SK-N-SH (cell line): ENCODE measurements around the gene SIPA1L2. TPM values are rescaled to one million over a fixed set of nuclear protein-coding genes. Genes with fewer than 3 reads are reported as not detected.

Source experiments
- CTCF ChIA-PET: fragments of 300-600, 350-600 bp; formaldehyde crosslinking; extraction: SDS; loops from one replicate; lab custom pipeline; 2021; lab: Yijun Ruan, JAX
- POLR2A ChIA-PET: fragments of 350-600 bp; sonication (Branson Sonifier 250); formaldehyde crosslinking; extraction: SDS; loops from one replicate; lab custom pipeline; 2020; ENCODE audit warnings: antibody characterized with exemption, inconsistent platforms; lab: Yijun Ruan, JAX
- DNase-seq: peaks from one replicate; pipeline ENCODE4 v3.0.0; 2012
- H2AFZ ChIP-seq: fragments of 200-600 bp; sonication (generic); 2 replicates; pipeline ENCODE4 v1.8.1; 2016; ENCODE audit warnings: antibody characterized with exemption, mild to moderate bottlenecking, low read depth
- H3F3A ChIP-seq: fragments of 200-600 bp; sonication (generic); replicated peaks from 2 replicates; pipeline ENCODE3; 2016; ENCODE audit warnings: antibody characterized with exemption, mild to moderate bottlenecking; ENCODE audit not compliant: insufficient read depth
- H3K27ac ChIP-seq, 2 experiments: fragments of 200-500 bp in 1 of 2; fragments of 200-600 bp in 1 of 2; sonication (Bioruptor generic) in 1 of 2; sonication (generic), shearing (Covaris generic) in 1 of 2; 2 replicates each; pipeline versions ENCODE4 v1.5.1 to v1.6.1; 2014 to 2016; ENCODE audit warnings: low read depth in 2 of 2, inconsistent platforms in 1 of 2, low read length in 1 of 2, mild to moderate bottlenecking in 1 of 2, mixed read lengths in 1 of 2
- H3K27me3 ChIP-seq: fragments of 200-600 bp; sonication (generic), shearing (Covaris generic); 2 replicates; pipeline ENCODE4 v1.6.1; 2016; ENCODE audit warnings: mixed run types; ENCODE audit not compliant: insufficient read depth
- H3K36me3 ChIP-seq, 2 experiments: fragments of 200-500 bp in 1 of 2; fragments of 200-600 bp in 1 of 2; sonication (Bioruptor generic) in 1 of 2; sonication (generic) in 1 of 2; replicated peaks in 1 of 2; 2 replicates each; pipeline versions ENCODE3 to v1.5.1; 2014 to 2016; ENCODE audit warnings: low read length in 1 of 2, mild to moderate bottlenecking in 1 of 2; ENCODE audit not compliant: insufficient read depth in 2 of 2, control insufficient read depth in 1 of 2
- H3K4me1 ChIP-seq, 2 experiments: fragments of 200-500 bp in 1 of 2; fragments of 200-600 bp in 1 of 2; sonication (Bioruptor generic) in 1 of 2; sonication (generic), shearing (Covaris generic) in 1 of 2; 2 replicates each; pipeline versions ENCODE4 v1.5.1 to v1.6.1; 2014 to 2016; ENCODE audit warnings: low read depth in 1 of 2, low read length in 1 of 2, mixed run types in 1 of 2; ENCODE audit not compliant: insufficient read depth in 2 of 2, control insufficient read depth in 1 of 2
- H3K4me2 ChIP-seq: fragments of 200-600 bp; sonication (generic), shearing (Covaris generic); 2 replicates; pipeline ENCODE4 v1.6.1; 2017; ENCODE audit warnings: mixed run types
- H3K4me3 ChIP-seq, 2 experiments: fragments of 200-500 bp in 1 of 2; fragments of 200-600 bp in 1 of 2; sonication (Bioruptor generic) in 1 of 2; sonication (generic), shearing (Covaris generic) in 1 of 2; 2 replicates each; pipeline versions ENCODE4 v1.5.1 to v1.8.1; 2014 to 2016; ENCODE audit warnings: low read depth in 2 of 2, inconsistent platforms in 1 of 2, low read length in 1 of 2, mild to moderate bottlenecking in 1 of 2, mixed read lengths in 1 of 2, moderate library complexity in 1 of 2
- H3K79me2 ChIP-seq: fragments of 200-600 bp; sonication (generic); 2 replicates; pipeline ENCODE4 v1.8.1; 2017; ENCODE audit warnings: mild to moderate bottlenecking; ENCODE audit not compliant: insufficient read depth
- H3K9ac ChIP-seq: fragments of 200-600 bp; sonication (generic); 2 replicates; pipeline ENCODE4 v1.6.1; 2017; ENCODE audit warnings: mixed run types
- H3K9me2 ChIP-seq: fragments of 200-600 bp; sonication (generic); 2 replicates; pipeline ENCODE4 v1.6.1; 2017; ENCODE audit warnings: mixed run types
- H3K9me3 ChIP-seq: fragments of 200-600 bp; sonication (generic); 2 replicates; pipeline ENCODE4 v1.6.1; 2017; ENCODE audit warnings: mixed run types, mild to moderate bottlenecking, moderate library complexity
- H4K20me1 ChIP-seq: fragments of 200-600 bp; sonication (generic); 2 replicates; pipeline ENCODE4 v1.6.1; 2017; ENCODE audit warnings: mild to moderate bottlenecking, mixed run types; ENCODE audit not compliant: insufficient read depth
- ELF1 ChIP-seq: IDR thresholded peaks from 2 replicates; pipeline ENCODE4 v1.4.0; 2012
- FOXJ3 ChIP-seq: sonication (generic); formaldehyde crosslinking; IDR thresholded peaks from 2 replicates; pipeline ENCODE4 v1.5.1; 2020; ENCODE audit warnings: mild to moderate bottlenecking, missing genetic modification reagents
- FOXM1 ChIP-seq: IDR thresholded peaks from 2 replicates; pipeline ENCODE4 v1.4.0; 2012; ENCODE audit warnings: low read depth, mild to moderate bottlenecking
- GABPA ChIP-seq: IDR thresholded peaks from 2 replicates; pipeline ENCODE4 v1.4.0; 2012; ENCODE audit warnings: low read depth, mild to moderate bottlenecking
- MAX ChIP-seq: IDR thresholded peaks from 2 replicates; pipeline ENCODE4 v1.4.0; 2012; ENCODE audit warnings: low read depth
- MXI1 ChIP-seq: IDR thresholded peaks from 2 replicates; pipeline ENCODE4 v1.6.1; 2012; ENCODE audit warnings: mild to moderate bottlenecking, low read depth, low read length, improper control_type of control experiment
- NFIC ChIP-seq: IDR thresholded peaks from 2 replicates; pipeline ENCODE4 v1.4.0; 2012; ENCODE audit warnings: borderline replicate concordance
- PBX3 ChIP-seq: IDR thresholded peaks from 2 replicates; pipeline ENCODE4; 2012
- POLR2AphosphoS5 ChIP-seq: IDR thresholded peaks from 2 replicates; pipeline ENCODE4 v1.6.1; 2012; ENCODE audit warnings: low read depth, low read length
- REST ChIP-seq: IDR thresholded peaks from 2 replicates; pipeline ENCODE4 v1.6.1; 2012; ENCODE audit warnings: mild to moderate bottlenecking, low read depth, low read length, moderate library complexity
- RFX5 ChIP-seq: IDR thresholded peaks from 2 replicates; pipeline ENCODE4 v1.6.1; 2012; ENCODE audit warnings: mild to moderate bottlenecking, improper control_type of control experiment, low read length
- SMC3 ChIP-seq: IDR thresholded peaks from 2 replicates; pipeline ENCODE4 v1.6.1; 2012; ENCODE audit warnings: low read depth, low read length, improper control_type of control experiment
- TAF1 ChIP-seq: IDR thresholded peaks from 2 replicates; pipeline ENCODE4 v1.6.1; 2012; ENCODE audit warnings: low read depth, mild to moderate bottlenecking, low read length, moderate library complexity, borderline replicate concordance
- TEAD4 ChIP-seq: IDR thresholded peaks from 2 replicates; pipeline ENCODE4 v1.4.0; 2012; ENCODE audit warnings: mild to moderate bottlenecking, borderline replicate concordance; ENCODE audit not compliant: insufficient read depth
- YY1 ChIP-seq: IDR thresholded peaks from 2 replicates; pipeline ENCODE4 v1.4.0; 2012; ENCODE audit warnings: low read depth, mild to moderate bottlenecking
- WGBS: methylation state at CpG from one replicate; pipeline ENCODE4 v1.1.6; 2017; ENCODE audit warnings: low lambda C conversion rate; 5-methylcytosine and 5-hydroxymethylcytosine counted together
- polyA plus RNA-seq, 3 experiments: library from polyadenylated mRNA; depleted of rRNA; stranded (reverse); fragments of >200 nt; gene quantifications; 2 replicates each; pipeline ENCODE4 v1.2.3, GENCODE V29; 2012

Gene SIPA1L2
- polyA plus RNA-seq, 1 of the 3 experiments (the other 2 are of a cell fraction), result 0.48 TPM

GRCh38 chr1:232655746-232656085, 25.8 kb upstream of the SIPA1L2 start:
- CTCF ChIA-PET, result interaction anchor here (0.7 to 1.0 kb wide), 2 partner anchors 9 to 16 kb away, joined by 3 to 4 read pairs; no protein-coding TSS in a partner anchor
- no peak overlapping the region for H3K4me2 ChIP-seq
- H3K4me3 ChIP-seq, result no peak overlapping the region
- no peak overlapping the region for H2AFZ ChIP-seq
- POLR2A ChIA-PET, result no interaction called here
- H3K27ac ChIP-seq, result no peak overlapping the region
- no peaks in the 10 kb centered on the region for H3K27me3 ChIP-seq
- no peaks in the 10 kb centered on the region for H3F3A ChIP-seq
- H3K79me2 ChIP-seq, result no peaks in the 10 kb centered on the region
- TF ChIP-seq MAX, result no peak
- TF ChIP-seq POLR2AphosphoS5, result no peak
- TF ChIP-seq SMC3, result no peak
- TF ChIP-seq TEAD4, result no peak
- no peak for TF ChIP-seq GABPA
- no peak for TF ChIP-seq RFX5
- no peak for TF ChIP-seq FOXJ3 (CRISPR knock-in tag)
- no peak for TF ChIP-seq REST
- no peak for TF ChIP-seq YY1
- no peak for TF ChIP-seq NFIC
- TF ChIP-seq FOXM1, result no peak
- no peak for TF ChIP-seq MXI1
- no peak for TF ChIP-seq ELF1
- no peak for TF ChIP-seq PBX3
- TF ChIP-seq TAF1, result no peak
- no peaks in the 10 kb centered on the region; a peak in 1 of 4 replicates for H3K4me1 ChIP-seq
- no peak overlapping the region for H3K9ac ChIP-seq
- no peaks in the 10 kb centered on the region for H3K36me3 ChIP-seq
- H4K20me1 ChIP-seq, result no peaks in the 10 kb centered on the region
- no peaks in the 10 kb centered on the region for H3K9me2 ChIP-seq
- DNase-seq, result no peak
- no peaks in the 10 kb centered on the region for H3K9me3 ChIP-seq
- WGBS, result 71% methylated on average over 4 of the region's 4 CpGs
